GM10266 (cell line): ENCODE results near the gene VTCN1.

Experiments used
- DNase-seq: peaks from one replicate; pipeline ENCODE4 v3.0.0; 2012; ENCODE audit errors: extremely low spot score
- CTCF ChIP-seq: IDR thresholded peaks from 2 replicates; pipeline ENCODE4 v1.5.1; 2012; ENCODE audit warnings: mild to moderate bottlenecking, low read depth; ENCODE audit not compliant: control insufficient read depth, insufficient read depth; ENCODE audit errors: missing control alignments

VTCN1 gene

GRCh38 chr1:117173691-117174090 lies 37.0 kb downstream of the VTCN1 start:
- DNase-seq = no peak
- no peak for TF ChIP-seq CTCF

GRCh38 chr1:117173006-117173405 lies 37.7 kb downstream of the VTCN1 start:
- TF ChIP-seq CTCF = no peak

GRCh38 chr1:117171900-117172511 lies 38.7 kb downstream of the VTCN1 start:
- DNase-seq = no peak

More at GRCh38 chr1:117173006-117173405, 37.7 kb downstream of the VTCN1 start:
- DNase-seq = no peak

GRCh38 chr1:117169871-117170596 lies 40.7 kb downstream of the VTCN1 start:
- TF ChIP-seq CTCF = no peak

More at GRCh38 chr1:117171900-117172511, 38.7 kb downstream of the VTCN1 start:
- no peak for TF ChIP-seq CTCF

GRCh38 chr1:117167402-117167801 lies 43.3 kb downstream of the VTCN1 start:
- no peak for TF ChIP-seq CTCF
- no peak for DNase-seq

More at GRCh38 chr1:117169871-117170596, 40.7 kb downstream of the VTCN1 start:
- DNase-seq = no peak

GRCh38 chr1:117166076-117166475 lies 44.7 kb downstream of the VTCN1 start:
- no peak for DNase-seq
- TF ChIP-seq CTCF = no peak

GRCh38 chr1:117164209-117164608 lies 46.5 kb downstream of the VTCN1 start:
- no peak for TF ChIP-seq CTCF

More at GRCh38 chr1:117164209-117164608, 46.5 kb downstream of the VTCN1 start:
- no peak for DNase-seq
